Measurements from ENCODE around the gene ANKRD33. TPM values are rescaled to one million over a fixed set of nuclear protein-coding genes. Genes with fewer than 3 reads are reported as not detected.

ANKRD33 gene
- total and polyA plus RNA-seq, 2 of the 8 experiments (the other 6 are each of a cell fraction or from before 2014, with no cell fraction given) = 0.41 to 0.53 TPM

DNA sequence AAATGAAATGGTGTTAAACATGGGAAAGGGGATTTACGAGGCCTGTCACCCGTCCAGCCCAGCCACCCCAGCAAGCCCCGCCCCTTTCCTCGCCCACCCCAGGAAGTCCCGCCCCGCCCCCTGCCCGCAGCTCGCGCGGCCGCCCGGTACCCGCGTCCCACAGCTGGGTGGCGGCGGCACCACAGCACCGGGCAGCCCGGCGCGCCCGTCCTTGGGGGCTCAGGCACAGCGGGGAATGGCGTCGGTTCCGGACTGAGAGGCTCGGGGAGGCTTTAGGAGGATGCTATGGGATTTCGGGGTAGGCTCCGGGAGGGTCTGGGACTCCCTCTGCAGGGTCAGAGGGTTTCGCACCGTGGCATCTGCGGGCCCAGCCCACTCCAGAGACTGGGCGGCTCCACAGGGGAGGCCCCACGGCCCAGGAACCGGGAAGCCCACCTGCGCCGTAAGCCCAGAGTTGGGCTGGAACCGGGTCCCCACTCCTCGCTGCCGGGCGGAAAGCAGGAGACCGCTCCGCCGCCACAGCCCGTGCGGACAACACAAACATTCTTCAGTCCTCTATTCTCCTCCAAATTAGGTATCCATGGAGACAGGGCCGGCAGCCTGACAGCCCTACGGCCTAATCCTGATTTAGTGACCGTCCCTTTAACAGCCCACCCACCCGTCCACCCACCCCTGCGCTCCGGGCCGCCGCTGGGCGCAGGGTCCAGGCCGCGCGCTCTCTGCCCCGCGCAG, 40.8 kb upstream of the ANKRD33 start (continued):
- TF ChIP-seq POU5F1 (IDR thresholded peaks at IDR 0.05; ENCODE audit: low read depth, low read length) (no peak), CBX8 (IDR thresholded peaks at IDR 0.05; ENCODE audit: borderline replicate concordance, low read depth, low read length) (no peak), TCF12 (IDR thresholded peaks at IDR 0.05; ENCODE audit: low read depth, low read length) (no peak), SIN3A (conservative IDR thresholded peaks at IDR 0.05 in 1 of 2, IDR thresholded peaks at IDR 0.05 in 1 of 2; ENCODE audit: low read depth in 1 of 2, low read length in 2 of 2) (peak in 1 of 2 experiments; percentile 46; a peak in 2 of 4 replicates)
- TF ChIP-seq, protein P1, sequence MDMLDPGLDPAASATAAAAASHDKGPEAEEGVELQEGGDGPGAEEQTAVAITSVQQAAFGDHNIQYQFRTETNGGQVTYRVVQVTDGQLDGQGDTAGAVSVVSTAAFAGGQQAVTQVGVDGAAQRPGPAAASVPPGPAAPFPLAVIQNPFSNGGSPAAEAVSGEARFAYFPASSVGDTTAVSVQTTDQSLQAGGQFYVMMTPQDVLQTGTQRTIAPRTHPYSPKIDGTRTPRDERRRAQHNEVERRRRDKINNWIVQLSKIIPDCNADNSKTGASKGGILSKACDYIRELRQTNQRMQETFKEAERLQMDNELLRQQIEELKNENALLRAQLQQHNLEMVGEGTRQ (IDR thresholded peaks at IDR 0.05; ENCODE audit: low read length) = no peak

Measured in H1 (cell line).